H1 (cell line): Measurements from ENCODE around the gene AOAH. TPM values are rescaled to one million over a fixed set of nuclear protein-coding genes. Genes with fewer than 3 reads are reported as not detected.

ENCODE experiments used
- BRCA1 ChIP-seq: IDR thresholded peaks from 2 replicates; pipeline ENCODE4 v1.6.1; 2012; ENCODE audit warnings: low read depth, low read length, improper control_type of control experiment
- CHD7 ChIP-seq: fragments of 300-600 bp; sonication (generic); IDR thresholded peaks from 2 replicates; pipeline ENCODE4 v1.7.1; 2012; ENCODE audit warnings: low read length, moderate library complexity, mild to moderate bottlenecking, inconsistent platforms; ENCODE audit not compliant: insufficient replicate concordance
- EZH2 ChIP-seq: fragments of 200-600 bp; sonication (generic); IDR thresholded peaks from 2 replicates; pipeline ENCODE4 v1.7.1; 2012; ENCODE audit warnings: low read depth, mild to moderate bottlenecking, moderate library complexity, low read length, inconsistent platforms; ENCODE audit not compliant: severe bottlenecking
- POLR2AphosphoS5 ChIP-seq: IDR thresholded peaks from 2 replicates; pipeline ENCODE4 v1.6.1; 2011; ENCODE audit warnings: low read depth, low read length
- RAD21 ChIP-seq, 2 experiments: IDR thresholded peaks in 1 of 2; conservative IDR thresholded peaks in 1 of 2; 2 replicates each; pipeline ENCODE4 v1.6.1; 2011; ENCODE audit warnings: low read depth in 2 of 2, low read length in 2 of 2, improper control_type of control experiment in 1 of 2, inconsistent platforms in 1 of 2, mild to moderate bottlenecking in 1 of 2, moderate library complexity in 1 of 2
- RXRA ChIP-seq: IDR thresholded peaks from 2 replicates; pipeline ENCODE4 v1.6.1; 2011; ENCODE audit warnings: low read depth, mild to moderate bottlenecking, low read length, moderate library complexity; ENCODE audit not compliant: insufficient read depth
- SIRT6 ChIP-seq: IDR thresholded peaks from one replicate; pipeline ENCODE4 v1.7.1; 2012; ENCODE audit warnings: low read length, inconsistent platforms
- polyA plus RNA-seq, 7 experiments: library from polyadenylated mRNA; depleted of rRNA in 3 of 7; stranded (reverse) in 5 of 7; unstranded in 2 of 7; fragments of >200 nt in 5 of 7; fragments of 200-250 nt in 2 of 7; gene quantifications; 1 replicate in 5 of 7; 2 replicates in 1 of 7; 4 replicates in 1 of 7; pipeline versions ENCODE4 v1.2.1 to v1.2.3, GENCODE V29; 2011 to 2013; ENCODE audit warnings: missing spikeins in 2 of 7, mixed read lengths in 2 of 7
- total RNA-seq: library from RNA; stranded (reverse); fragmentation: NEBNext Ultra II Directional; extraction: Animal tissue kit (Norgen Biotek cat#: 25700); gene quantifications from 2 replicates; pipeline ENCODE4 v1.2.1, GENCODE V29; 2021

The AOAH gene
- total and polyA plus RNA-seq, 2 of the 8 experiments (the other 6 are each of a cell fraction or from before 2014, with no cell fraction given): 0.08 TPM; not detected in 1

- no peak for TF ChIP-seq CHD7
- no peak for TF ChIP-seq BRCA1
- no peak for TF ChIP-seq POLR2AphosphoS5
- TF ChIP-seq SIRT6: no peak
- TF ChIP-seq RXRA: no peak
- no peak for TF ChIP-seq EZH2
- TF ChIP-seq RAD21 (IDR thresholded peaks at IDR 0.05 in 1 of 2, conservative IDR thresholded peaks at IDR 0.05 in 1 of 2; ENCODE audit: low read depth in 2 of 2, low read length in 2 of 2): no peak
- TF ChIP-seq, all 59 proteins: peak for 0
Measured at GRCh38 chr7:36717586-36717985, 6.7 kb downstream of the AOAH start (continued).
